Caco-2 (cell line): Measurements from ENCODE around the gene ARHGAP31. TPM values are rescaled to one million over a fixed set of nuclear protein-coding genes. Genes with fewer than 3 reads are reported as not detected.

Source experiments
- BruUV-seq: library from RNA; stranded (reverse); fragments of 400-500 nt; replicated peaks from 2 replicates; lab custom pipeline; 2021; lab: Mats Ljungman, UMichigan
- CTCF ChIA-PET: fragments of 300-600 bp; sonication (Branson Sonifier 250); formaldehyde crosslinking; loops from one replicate; lab custom pipeline; 2022; ENCODE audit warnings: antibody characterized with exemption; lab: Charles Lee
- POLR2A ChIA-PET: fragments of 300-600 bp; sonication (Branson Sonifier 250); formaldehyde crosslinking; loops from one replicate; lab custom pipeline; 2022; ENCODE audit warnings: antibody characterized with exemption; lab: Charles Lee
- DNase-seq, 2 experiments: peaks; one replicate each; pipeline versions ENCODE4 v3.0.0 to v3.0.0-alpha.2; 2020 to 2022
- H3K27me3 ChIP-seq: replicated peaks from 2 replicates; pipeline ENCODE4 v1.6.0; 2011; ENCODE audit warnings: low read length; ENCODE audit not compliant: control insufficient read depth, insufficient read depth
- H3K36me3 ChIP-seq: 2 replicates; pipeline ENCODE4 v1.5.1; 2011; ENCODE audit warnings: low read length; ENCODE audit not compliant: control insufficient read depth, insufficient read depth
- H3K4me1 ChIP-seq: fragments of 250-450 bp; sonication (Bioruptor Pico); 2 replicates; pipeline ENCODE4 v1.5.1; 2020; ENCODE audit warnings: mild to moderate bottlenecking
- H3K4me3 ChIP-seq: 2 replicates; pipeline ENCODE4 v1.5.1; 2011; ENCODE audit warnings: low read depth, mild to moderate bottlenecking, control low read depth, low read length
- H3K9me3 ChIP-seq: fragments of 250-450 bp; sonication (Bioruptor Pico); 2 replicates; pipeline ENCODE4 v1.5.1; 2020; ENCODE audit warnings: mild to moderate bottlenecking, moderate library complexity
- H3K27ac Mint-ChIP-seq: one replicate; pipeline ENCODE4 v1.8.0; 2022; ENCODE audit warnings: mixed read lengths; ENCODE audit not compliant: unreplicated experiment
- H3K27me3 Mint-ChIP-seq: one replicate; pipeline ENCODE4 v1.8.0; 2022; ENCODE audit warnings: mixed read lengths; ENCODE audit not compliant: insufficient read depth, unreplicated experiment
- H3K36me3 Mint-ChIP-seq: one replicate; pipeline ENCODE4 v1.8.0; 2022; ENCODE audit warnings: mild to moderate bottlenecking, mixed read lengths; ENCODE audit not compliant: insufficient read depth, unreplicated experiment
- H3K4me1 Mint-ChIP-seq: one replicate; pipeline ENCODE4 v1.8.0; 2022; ENCODE audit warnings: low read depth, mixed read lengths; ENCODE audit not compliant: unreplicated experiment
- H3K4me3 Mint-ChIP-seq: one replicate; pipeline ENCODE4 v1.8.0; 2022; ENCODE audit warnings: mild to moderate bottlenecking, moderate library complexity, mixed read lengths; ENCODE audit not compliant: unreplicated experiment
- H3K9me3 Mint-ChIP-seq: one replicate; pipeline ENCODE4 v1.8.0; 2022; ENCODE audit warnings: mixed read lengths; ENCODE audit not compliant: unreplicated experiment
- CTCF ChIP-seq, 2 experiments: fragments of 200-600 bp in 1 of 2; IDR thresholded peaks; 1 replicate in 1 of 2; 2 replicates in 1 of 2; pipeline versions ENCODE4 v1.5.1 to v1.8.0; 2011 to 2022; ENCODE audit warnings: antibody characterized with exemption in 1 of 2, control low read depth in 1 of 2, inconsistent platforms in 1 of 2, low read depth in 1 of 2, low read length in 1 of 2, mild to moderate bottlenecking in 1 of 2, moderate library complexity in 1 of 2; ENCODE audit not compliant: insufficient read depth in 1 of 2, severe bottlenecking in 1 of 2, unreplicated experiment in 1 of 2
- intact Hi-C: fragments of 100-400 bp; cut with micrococcal nuclease; formaldehyde crosslinking; loops from one replicate; pipeline ENCODE4 v1.10.0; 2022; ENCODE audit not compliant: unreplicated experiment
- total RNA-seq: library from RNA; stranded (reverse); gene quantifications from 2 replicates; pipeline ENCODE4 v1.2.3, GENCODE V29; 2022

ARHGAP31 gene
- total RNA-seq, 1 experiment from 2014 or later = 0.25 TPM

- H3K4me1 ChIP-seq = peaks cover 62% of the 10 kb centered on the region
- Mint-ChIP-seq H3K27me3 (no peaks in the 10 kb centered on the region), H3K4me3 (peak overlapping the region; percentile 54), H3K27ac (peak overlapping the region; percentile 79), H3K36me3 (no peaks in the 10 kb centered on the region), H3K9me3 (no peaks in the 10 kb centered on the region), H3K4me1 (peaks cover 54% of the 10 kb centered on the region)
- no peaks in the 10 kb centered on the region for H3K9me3 ChIP-seq
- ChIA-PET POLR2A (interaction anchor here (1.4 kb wide), 1 partner anchor 109 kb away, joined by 4 read pairs; the partner anchor contains the start of gene B4GALT4), CTCF (no interaction called here)
- H3K36me3 ChIP-seq = no peaks in the 10 kb centered on the region
- no peak overlapping the region for H3K4me3 ChIP-seq
- BruUV-seq = no TSS peak
- no peak for TF ChIP-seq CTCF (IDR thresholded peaks at IDR 0.05; ENCODE audit: insufficient read depth in 1 of 2, low read depth in 1 of 2, low read length in 1 of 2, severe bottlenecking in 1 of 2, unreplicated experiment in 1 of 2)
- intact Hi-C loops = no loop called here
- H3K27me3 ChIP-seq = no peaks in the 10 kb centered on the region
- DNase-seq = no peak
Observed at GRCh38 chr3:119350114-119350513, 55.9 kb downstream of the ARHGAP31 start.

- no peaks in the 10 kb centered on the region for H3K9me3 Mint-ChIP-seq
- intact Hi-C loops = no loop called here
- peaks cover 57% of the 10 kb centered on the region for H3K4me1 ChIP-seq
- peaks cover 44% of the 10 kb centered on the region for H3K4me1 Mint-ChIP-seq
- BruUV-seq = no TSS peak
- H3K27me3 ChIP-seq = no peaks in the 10 kb centered on the region
- H3K9me3 ChIP-seq = no peaks in the 10 kb centered on the region
- H3K36me3 ChIP-seq = no peaks in the 10 kb centered on the region
- H3K36me3 Mint-ChIP-seq = no peaks in the 10 kb centered on the region
- peak overlapping the region; percentile 84 for H3K27ac Mint-ChIP-seq
- no peaks in the 10 kb centered on the region for H3K27me3 Mint-ChIP-seq
- H3K4me3 ChIP-seq = no peak overlapping the region
- no peak overlapping the region for H3K4me3 Mint-ChIP-seq
- ChIA-PET POLR2A (no interaction called here), CTCF (interaction anchor here (2.3 kb wide), 1 partner anchor 110 kb away, joined by 15 read pairs; the partner anchor contains the start of gene B4GALT4)
- no peak for TF ChIP-seq CTCF (IDR thresholded peaks at IDR 0.05; ENCODE audit: insufficient read depth in 1 of 2, low read depth in 1 of 2, low read length in 1 of 2, severe bottlenecking in 1 of 2, unreplicated experiment in 1 of 2)
- no peak for DNase-seq
Observed at GRCh38 chr3:119351581-119351980, 57.4 kb downstream of the ARHGAP31 start.

- no peaks in the 10 kb centered on the region for H3K9me3 Mint-ChIP-seq
- no peaks in the 10 kb centered on the region for H3K36me3 Mint-ChIP-seq
- intact Hi-C loops = loop anchor here (1.0 kb wide), 2 partner anchors 58 to 207 kb away; partner anchors contain the start of gene ARHGAP31
- POLR2A ChIA-PET = interaction anchor here (1.8 kb wide), 1 partner anchor 111 kb away, joined by 6 read pairs; the partner anchor contains the start of gene TMEM39A
- H3K4me3 Mint-ChIP-seq = peak overlapping the region; percentile 28
- H3K4me1 Mint-ChIP-seq = peaks cover 45% of the 10 kb centered on the region
- no peak for TF ChIP-seq CTCF (IDR thresholded peaks at IDR 0.05; ENCODE audit: insufficient read depth in 1 of 2, low read depth in 1 of 2, low read length in 1 of 2, severe bottlenecking in 1 of 2, unreplicated experiment in 1 of 2)
- no peak overlapping the region for H3K4me3 ChIP-seq
- peaks cover 57% of the 10 kb centered on the region for H3K4me1 ChIP-seq
- peak in 1 of 2 experiments; percentile 22 for DNase-seq
- H3K27ac Mint-ChIP-seq = peak overlapping the region; percentile 84
- no peaks in the 10 kb centered on the region for H3K9me3 ChIP-seq
- H3K27me3 Mint-ChIP-seq = no peaks in the 10 kb centered on the region
- H3K36me3 ChIP-seq = no peaks in the 10 kb centered on the region
- BruUV-seq = no TSS peak
- CTCF ChIA-PET = interaction anchor here (0.6 to 2.3 kb wide), 2 partner anchors 62 to 111 kb away, joined by 3 to 15 read pairs; partner anchors contain the start of gene B4GALT4
- no peaks in the 10 kb centered on the region for H3K27me3 ChIP-seq
Observed at GRCh38 chr3:119352034-119352609, 57.9 kb downstream of the ARHGAP31 start.
